Uterus (tissue), 4 donors: ENCODE measurements around the gene NOXA1. TPM values are rescaled to one million over a fixed set of nuclear protein-coding genes. Genes with fewer than 3 reads are reported as not detected.

Source experiments
- DNase-seq, 2 donors: peaks; one replicate each; pipeline ENCODE4 v3.0.0-alpha.2; 2019 to 2020
- H3K27ac ChIP-seq, 2 donors: fragments of 200-600 bp; sonication (generic); 1 replicate in 1 of 2; 2 replicates in 1 of 2; pipeline ENCODE4 v1.5.1; 2016 to 2018
- H3K27me3 ChIP-seq, 2 donors: fragments of 200-600 bp; sonication (generic); one replicate each; pipeline ENCODE4 v1.5.1; 2018 to 2019; ENCODE audit warnings: control low read depth in 1 of 2
- H3K36me3 ChIP-seq, 2 donors: fragments of 200-600 bp; sonication (generic); one replicate each; pipeline ENCODE4 v1.5.1; 2019; ENCODE audit warnings: control low read depth in 1 of 2
- H3K4me1 ChIP-seq, 2 donors: fragments of 200-600 bp; sonication (generic); one replicate each; pipeline ENCODE4 v1.5.1; 2018 to 2019; ENCODE audit warnings: control low read depth in 1 of 2
- H3K4me3 ChIP-seq, 2 donors: fragments of 200-600 bp; sonication (generic); 1 replicate in 1 of 2; 2 replicates in 1 of 2; pipeline ENCODE4 v1.5.1; 2018 to 2019; ENCODE audit warnings: mild to moderate bottlenecking in 1 of 2
- H3K9me3 ChIP-seq, 2 donors: fragments of 200-600 bp; sonication (generic); one replicate each; pipeline ENCODE4 v1.5.1; 2019; ENCODE audit warnings: control low read depth in 1 of 2
- CTCF ChIP-seq, 4 experiments: fragments of 200-600 bp in 2 of 4; fragments of 450-650 bp in 2 of 4; sonication (generic) in 2 of 4; IDR thresholded peaks; one replicate each; pipeline ENCODE4 v1.5.1; 2016 to 2019; ENCODE audit warnings: antibody characterized with exemption in 4 of 4, mild to moderate bottlenecking in 2 of 4, moderate library complexity in 1 of 4
- POLR2A ChIP-seq, 2 donors: fragments of 450-650 bp; IDR thresholded peaks; one replicate each; pipeline ENCODE4 v1.6.1; 2016; ENCODE audit warnings: antibody characterized with exemption in 2 of 2, mild to moderate bottlenecking in 1 of 2, moderate library complexity in 1 of 2
- intact Hi-C: fragments of 100-400 bp; cut with DNase I; formaldehyde crosslinking; loops from one replicate; pipeline ENCODE4 v1.15.1; 2023; ENCODE audit warnings: low total_unique reads
- total RNA-seq, 4 donors: library from RNA; depleted of rRNA in 3 of 4; stranded (reverse); fragments of >200 nt in 3 of 4; gene quantifications; one replicate each; pipeline versions ENCODE4 v1.1.0 to v1.2.4, GENCODE V29; 2014 to 2023
- donor health status: DM: yes; HTN: yes; CAD: no.

The NOXA1 gene
- total RNA-seq, 4 donors from 2014 or later = 0.29 to 13.3 (median 3.4) TPM

DNA sequence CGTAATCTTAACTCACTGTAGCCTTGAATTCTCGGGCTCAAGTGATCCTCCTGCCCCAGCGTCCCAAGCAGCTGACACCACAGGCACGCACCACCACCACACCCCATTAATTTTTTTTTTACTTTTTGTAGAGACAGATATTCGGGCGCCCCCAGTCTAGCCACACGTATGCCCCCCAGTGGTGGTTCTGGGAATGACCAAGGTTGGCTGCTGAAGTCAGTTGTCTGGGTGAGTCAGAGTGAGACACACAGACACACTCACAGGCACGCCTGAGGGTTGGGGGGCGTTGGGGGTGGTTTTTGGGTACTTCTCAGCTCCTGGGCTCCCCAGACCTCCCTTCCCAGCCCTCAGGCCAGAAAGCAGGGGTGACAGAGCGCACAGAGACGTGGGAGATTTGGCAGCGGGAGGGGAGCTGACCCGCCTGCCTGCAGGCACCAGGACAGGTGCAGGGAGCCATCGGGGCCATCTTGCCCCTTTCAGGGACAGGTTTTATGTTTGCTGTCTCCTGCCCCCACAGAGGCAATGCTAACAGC lies 22.1 kb downstream of the NOXA1 start:
- TF ChIP-seq POLR2A (IDR thresholded peaks at IDR 0.05) (no peak), CTCF (IDR thresholded peaks at IDR 0.05) (peak; percentile 56 to 78 (median 73))
- Histone ChIP-seq H3K4me3 (no peak overlapping the region), H3K9me3 (no peaks in the 10 kb centered on the region), H3K4me1 (no peaks in the 10 kb centered on the region), H3K36me3 (no peaks in the 10 kb centered on the region), H3K27me3 (peaks cover 0 to 5% of the 10 kb centered on the region in 2 donors), H3K27ac (no peak overlapping the region)
- intact Hi-C loops = no loop called here
- DNase-seq = peak; percentile 69 to 74

DNA sequence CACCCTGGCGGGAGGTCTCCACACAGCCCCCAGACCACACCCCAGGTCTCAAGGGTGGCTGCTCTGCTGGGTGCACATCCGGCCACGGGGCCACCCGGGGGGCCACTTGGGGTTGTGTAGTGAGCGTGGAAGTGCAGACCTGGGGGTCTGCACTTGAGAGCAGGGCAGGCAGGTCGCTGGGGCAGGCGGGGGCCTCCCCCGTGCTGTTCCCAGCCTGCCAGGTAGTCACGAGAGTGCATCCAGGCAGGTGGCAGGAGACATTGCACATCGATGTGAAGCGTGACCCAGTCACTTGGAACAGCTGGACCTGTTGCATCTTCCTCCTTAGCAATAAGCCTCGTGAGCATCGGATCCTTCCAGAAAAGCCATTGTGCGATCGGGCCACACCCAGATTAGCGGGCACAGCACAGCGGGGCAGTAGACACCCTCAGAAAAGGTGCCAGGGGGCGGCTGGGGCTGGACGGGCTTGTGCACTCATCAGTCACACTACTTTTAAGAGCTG lies 22.8 kb downstream of the NOXA1 start:
- Histone ChIP-seq H3K27me3 (peaks cover 0 to 5% of the 10 kb centered on the region in 2 donors), H3K27ac (no peak overlapping the region), H3K36me3 (no peaks in the 10 kb centered on the region), H3K9me3 (no peaks in the 10 kb centered on the region), H3K4me3 (no peak overlapping the region), H3K4me1 (no peaks in the 10 kb centered on the region)
- DNase-seq = no peak
- no peak for TF ChIP-seq POLR2A (IDR thresholded peaks at IDR 0.05)
- no peak for TF ChIP-seq CTCF (IDR thresholded peaks at IDR 0.05)
- intact Hi-C loops = no loop called here

DNA sequence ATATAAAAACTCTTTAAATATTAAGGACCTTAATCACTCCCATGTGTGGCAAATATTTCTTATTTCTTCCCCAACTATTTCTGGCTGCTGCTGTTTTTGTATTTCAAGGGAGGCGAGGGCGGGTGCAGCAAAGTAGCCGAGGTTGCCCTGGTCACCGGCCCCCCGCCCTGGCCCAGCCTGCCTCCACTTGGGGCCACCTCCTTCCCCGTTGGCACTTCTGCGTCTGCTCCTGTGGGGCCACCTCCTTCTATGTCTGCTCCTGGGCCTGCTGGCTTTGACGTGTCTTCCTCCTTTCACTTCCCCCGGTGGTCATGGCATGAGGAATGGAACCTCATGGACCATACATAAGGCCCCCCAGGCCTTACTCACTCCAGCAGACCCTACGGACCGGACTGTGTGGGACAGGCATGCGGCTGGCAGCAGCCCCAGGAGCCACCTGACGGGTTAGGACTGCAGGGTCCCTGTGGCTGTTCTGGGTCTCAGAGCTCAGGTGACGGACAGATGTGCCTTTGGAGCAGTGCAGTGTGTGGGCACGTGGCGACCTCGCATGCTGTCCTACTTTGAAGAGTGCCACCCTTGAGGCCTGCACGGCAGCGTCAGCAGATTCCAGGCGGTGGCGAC lies 23.8 kb downstream of the NOXA1 start:
- intact Hi-C loops = no loop called here
- H3K4me1 ChIP-seq = no peaks in the 10 kb centered on the region
- H3K9me3 ChIP-seq = no peaks in the 10 kb centered on the region
- no peak overlapping the region for H3K27ac ChIP-seq
- peaks cover 0 to 5% of the 10 kb centered on the region in 2 donors for H3K27me3 ChIP-seq
- TF ChIP-seq CTCF (IDR thresholded peaks at IDR 0.05) = no peak
- TF ChIP-seq POLR2A (IDR thresholded peaks at IDR 0.05) = no peak
- DNase-seq = no peak
- no peak overlapping the region for H3K4me3 ChIP-seq
- H3K36me3 ChIP-seq = no peaks in the 10 kb centered on the region

DNA sequence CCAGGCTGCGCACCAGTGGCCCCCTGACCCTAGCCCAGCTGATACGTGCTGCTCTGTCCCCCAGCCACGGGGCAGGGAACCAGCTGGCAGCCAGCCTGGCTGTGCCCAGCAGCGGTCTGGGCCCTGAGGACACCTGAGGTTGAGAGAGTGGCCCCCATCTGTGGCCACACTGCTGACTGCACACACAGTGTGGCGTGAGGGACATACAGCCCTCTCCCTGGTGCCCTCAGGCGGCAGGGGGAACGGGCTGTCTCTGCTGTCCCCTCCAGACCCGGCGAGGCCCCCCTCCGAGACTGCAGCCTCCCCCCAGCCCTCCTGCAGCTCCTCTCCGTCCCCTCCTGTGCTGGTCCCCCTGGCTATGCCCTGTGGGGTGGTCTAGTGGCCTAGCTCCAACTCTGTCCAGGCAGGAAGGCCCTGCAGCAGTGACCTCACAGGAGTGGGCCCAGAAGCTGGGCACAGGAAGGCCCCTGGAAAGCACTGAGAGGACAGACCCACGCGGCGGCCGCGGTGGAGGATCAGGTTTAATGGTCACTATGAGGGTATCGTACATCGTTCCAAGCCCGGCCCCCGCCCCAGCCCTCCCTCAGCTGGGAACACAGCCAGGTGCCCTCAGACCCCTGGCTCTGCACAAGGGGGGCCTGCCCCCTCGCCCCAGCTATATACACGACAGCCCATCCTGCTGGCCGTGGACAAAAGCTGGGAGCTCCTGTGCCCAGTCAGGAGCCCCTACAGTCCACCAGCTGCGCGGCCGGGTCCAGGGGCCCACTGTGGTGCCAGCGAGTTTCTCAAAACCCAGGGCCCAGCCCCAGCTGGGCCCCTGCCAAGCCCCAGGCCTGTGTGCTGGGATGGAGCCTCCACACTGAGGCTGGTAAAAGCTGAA lies 24.8 kb downstream of the NOXA1 start:
- Histone ChIP-seq H3K9me3 (no peaks in the 10 kb centered on the region), H3K27ac (no peak overlapping the region), H3K27me3 (peaks cover 0 to 1% of the 10 kb centered on the region in 2 donors), H3K4me3 (no peak overlapping the region), H3K36me3 (no peaks in the 10 kb centered on the region), H3K4me1 (no peaks in the 10 kb centered on the region)
- TF ChIP-seq POLR2A (IDR thresholded peaks at IDR 0.05) (no peak), CTCF (IDR thresholded peaks at IDR 0.05) (no peak)
- intact Hi-C loops = no loop called here
- DNase-seq = peak in 1 of 2 donors; percentile 18

DNA sequence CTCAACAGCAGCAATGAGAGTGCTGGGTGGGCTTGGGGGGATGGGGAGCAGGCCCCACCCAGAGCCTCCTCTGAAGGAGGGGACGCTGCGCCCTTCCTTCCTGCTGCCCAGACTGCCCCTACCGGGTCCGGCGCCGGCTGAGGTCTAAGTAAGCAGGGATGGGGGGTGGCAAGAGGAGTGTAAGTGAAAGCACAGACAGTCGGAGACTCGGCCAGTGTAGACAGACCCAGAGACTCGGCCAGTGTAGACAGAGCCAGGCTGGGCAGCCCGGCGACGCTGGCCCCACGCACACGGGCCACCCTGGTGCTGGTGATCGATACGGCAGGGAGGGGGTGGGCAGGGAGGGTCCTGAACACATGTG lies 25.4 kb downstream of the NOXA1 start:
- no peak for DNase-seq
- no peaks in the 10 kb centered on the region for H3K4me1 ChIP-seq
- H3K27me3 ChIP-seq = no peaks in the 10 kb centered on the region
- no peaks in the 10 kb centered on the region for H3K36me3 ChIP-seq
- H3K4me3 ChIP-seq = no peak overlapping the region
- intact Hi-C loops = no loop called here
- no peak for TF ChIP-seq CTCF (IDR thresholded peaks at IDR 0.05)
- no peak for TF ChIP-seq POLR2A (IDR thresholded peaks at IDR 0.05)
- no peaks in the 10 kb centered on the region for H3K9me3 ChIP-seq
- no peak overlapping the region for H3K27ac ChIP-seq
